CD4-positive, CD25-positive, alpha-beta regulatory T cell (primary cell): Measurements from ENCODE around the gene KLHL21. TPM values are rescaled to one million over a fixed set of nuclear protein-coding genes. Genes with fewer than 3 reads are reported as not detected.

Source experiments
- ATAC-seq, 2 donors: fragments of 150-1000 bp; cut with Tn5 transposase; one replicate each; pipeline ENCODE4 v1.10.0; 2021; ENCODE audit warnings: low read depth in 2 of 2, moderate number of reproducible peaks in 2 of 2, moderate library complexity in 1 of 2
- DNase-seq, 3 donors: peaks; one replicate each; pipeline versions ENCODE4 v3.0.0 to v3.0.0-alpha.2; 2012 to 2022; ENCODE audit warnings: mixed read lengths in 1 of 3
- H3K27ac ChIP-seq: one replicate; pipeline ENCODE4 v1.7.0; 2013; ENCODE audit warnings: mild to moderate bottlenecking, low read length; ENCODE audit not compliant: insufficient read depth, poor library complexity, severe bottlenecking
- H3K27me3 ChIP-seq: one replicate; pipeline ENCODE4 v1.7.0; 2013; ENCODE audit warnings: low read length; ENCODE audit not compliant: control insufficient read depth, insufficient read depth
- H3K36me3 ChIP-seq: one replicate; pipeline ENCODE4 v1.7.0; 2013; ENCODE audit warnings: mild to moderate bottlenecking, low read length, moderate library complexity; ENCODE audit not compliant: control insufficient read depth, insufficient read depth
- H3K4me1 ChIP-seq: 2 replicates; pipeline ENCODE4 v1.7.0; 2013; ENCODE audit warnings: mild to moderate bottlenecking, low read length; ENCODE audit not compliant: insufficient read depth, control insufficient read depth, poor library complexity, severe bottlenecking
- H3K4me3 ChIP-seq: one replicate; pipeline ENCODE4 v1.7.0; 2013; ENCODE audit warnings: low read depth, mild to moderate bottlenecking, low read length, moderate library complexity
- H3K9me3 ChIP-seq, 2 experiments: 1 replicate in 1 of 2; 2 replicates in 1 of 2; pipeline ENCODE4 v1.7.0; 2013; ENCODE audit warnings: low read length in 2 of 2, mild to moderate bottlenecking in 1 of 2, moderate library complexity in 1 of 2; ENCODE audit not compliant: control insufficient read depth in 2 of 2
- H3K27ac Mint-ChIP-seq, 3 donors: one replicate each; pipeline ENCODE4 v1.8.0; 2020 to 2022; ENCODE audit warnings: mild to moderate bottlenecking in 3 of 3, mixed read lengths in 3 of 3, moderate library complexity in 2 of 3
- H3K27me3 Mint-ChIP-seq: one replicate; pipeline ENCODE4 v1.8.0; 2022; ENCODE audit warnings: mild to moderate bottlenecking, mixed read lengths
- H3K36me3 Mint-ChIP-seq: one replicate; pipeline ENCODE4 v1.8.0; 2020; ENCODE audit warnings: mixed read lengths
- H3K4me1 Mint-ChIP-seq, 4 donors: one replicate each; pipeline ENCODE4 v1.8.0; 2020 to 2022; ENCODE audit warnings: mixed read lengths in 4 of 4, mild to moderate bottlenecking in 1 of 4
- H3K4me3 Mint-ChIP-seq, 4 donors: one replicate each; pipeline ENCODE4 v1.8.0; 2020 to 2022; ENCODE audit warnings: mild to moderate bottlenecking in 4 of 4, mixed read lengths in 4 of 4, moderate library complexity in 3 of 4
- H3K9me3 Mint-ChIP-seq, 7 donors: one replicate each; pipeline ENCODE4 v1.8.0; 2020 to 2022; ENCODE audit warnings: mixed read lengths in 7 of 7, mild to moderate bottlenecking in 3 of 7, moderate library complexity in 2 of 7
- polyA plus RNA-seq, 4 donors: library from polyadenylated mRNA; unstranded; fragments of 300-500 nt; fragmentation: Illumina TruSeq; gene quantifications; one replicate each; pipeline ENCODE4 v1.2.3, GENCODE V29; 2021
- total RNA-seq: library from RNA; stranded (reverse); gene quantifications from one replicate; pipeline ENCODE4 v1.2.3, GENCODE V29; 2022

The KLHL21 gene
- total and polyA plus RNA-seq, 5 donors from 2014 or later = 16.7 to 46.6 (median 29.1) TPM

- Mint-ChIP-seq H3K4me3 (peak overlapping the region; percentile 94 to 99 (median 94)), H3K9me3 (no peaks in the 10 kb centered on the region), H3K36me3 (peaks cover 3% of the 10 kb centered on the region), H3K27me3 (no peaks in the 10 kb centered on the region), H3K27ac (peak overlapping the region; percentile 76 to 96 (median 95)), H3K4me1 (peaks cover 0 to 33% (median 20%) of the 10 kb centered on the region in 4 donors)
- Histone ChIP-seq H3K4me1 (peaks cover 16% of the 10 kb centered on the region), H3K27me3 (no peaks in the 10 kb centered on the region), H3K36me3 (no peaks in the 10 kb centered on the region), H3K9me3 (no peaks in the 10 kb centered on the region), H3K4me3 (peak overlapping the region; percentile 79), H3K27ac (peak overlapping the region; percentile 71)
- DNase-seq = peak in 1 of 3 donors; percentile 8
- no peak for ATAC-seq
Measured at GRCh38 chr1:6612641-6613360, 10.1 kb upstream of the KLHL21 start.

DNA sequence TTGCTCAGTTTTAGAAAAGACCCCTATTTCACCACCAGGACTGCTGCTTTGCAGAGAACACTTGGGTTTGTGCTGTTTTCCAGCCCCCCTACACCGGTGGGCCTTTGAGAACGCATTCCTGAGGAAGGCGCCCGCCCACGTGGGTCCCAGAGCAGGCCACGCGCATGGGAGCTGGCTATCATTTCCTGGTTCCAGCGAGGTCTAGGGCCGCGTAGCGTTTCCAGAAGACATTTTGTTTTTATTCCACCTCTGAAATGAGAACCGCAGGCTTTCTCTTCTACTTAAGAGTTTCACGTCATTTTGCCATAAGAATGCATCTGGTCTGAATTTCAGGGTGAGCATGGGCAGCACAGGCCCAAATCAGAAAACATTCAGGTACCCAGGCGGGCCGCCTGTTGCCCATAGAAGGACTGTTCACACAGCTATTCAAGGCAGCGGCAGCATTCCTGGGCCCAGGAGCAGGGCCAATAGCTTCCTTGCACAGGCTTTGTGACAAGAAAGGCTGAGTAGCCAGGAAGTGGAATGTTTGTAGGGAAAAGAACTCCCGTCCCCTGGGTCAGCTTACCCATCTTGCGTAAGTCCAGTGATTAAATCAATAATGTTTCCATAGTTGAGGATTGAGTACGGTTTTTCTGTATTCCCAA is 1.4 kb upstream of the KLHL21 start:
- peak overlapping the region; percentile 95 to 96 (median 96) for H3K27ac Mint-ChIP-seq
- H3K27me3 ChIP-seq = no peaks in the 10 kb centered on the region
- peak overlapping the region; percentile 83 for H3K4me3 ChIP-seq
- no peaks in the 10 kb centered on the region for H3K9me3 Mint-ChIP-seq
- DNase-seq (peak in 1 of 3 donors; percentile 10), ATAC-seq (no peak)
- peaks cover 30% of the 10 kb centered on the region for H3K4me1 ChIP-seq
- H3K9me3 ChIP-seq = no peaks in the 10 kb centered on the region
- H3K4me3 Mint-ChIP-seq = peak overlapping the region; percentile 90 to 98 (median 94)
- H3K36me3 Mint-ChIP-seq = no peaks in the 10 kb centered on the region
- H3K4me1 Mint-ChIP-seq = peaks cover 7 to 29% (median 15%) of the 10 kb centered on the region in 4 donors
- no peaks in the 10 kb centered on the region for H3K27me3 Mint-ChIP-seq
- H3K27ac ChIP-seq = peak overlapping the region; percentile 90
- no peaks in the 10 kb centered on the region for H3K36me3 ChIP-seq

DNA sequence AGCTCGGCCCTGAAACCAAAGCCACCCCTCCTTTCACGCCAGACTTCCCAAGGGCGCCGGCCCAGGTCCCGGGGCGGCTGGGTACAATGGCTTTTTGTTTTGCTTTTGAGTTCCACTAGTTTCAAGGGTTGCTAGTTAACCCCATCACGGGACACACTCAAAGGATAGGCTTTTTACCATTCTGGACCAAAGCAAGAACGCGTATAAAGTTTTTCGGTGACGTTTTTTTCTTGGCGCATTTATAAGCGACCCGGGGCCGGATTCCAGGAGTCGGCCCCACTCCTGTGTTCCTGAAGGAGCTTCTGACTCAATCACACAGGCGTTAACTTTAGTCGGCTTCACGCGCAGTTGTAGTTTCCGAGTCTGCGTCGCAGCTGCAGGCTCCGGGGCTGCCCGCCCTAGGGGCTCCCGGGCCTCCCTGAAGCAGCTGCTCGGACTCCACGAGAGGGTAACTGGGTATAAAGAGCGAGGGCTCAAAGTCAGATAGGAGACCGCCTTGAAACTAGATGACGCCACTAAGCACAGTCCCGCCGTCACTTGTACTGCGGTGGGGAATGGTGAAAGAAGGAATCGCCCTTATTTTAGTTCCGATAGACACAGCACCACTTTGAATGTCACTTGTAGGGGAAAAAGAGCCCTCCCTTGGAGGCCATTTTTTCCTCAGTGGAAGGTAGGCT is 707 bp upstream of the KLHL21 start:
- Mint-ChIP-seq H3K27me3 (no peaks in the 10 kb centered on the region), H3K4me1 (peaks cover 8 to 34% (median 16%) of the 10 kb centered on the region in 4 donors), H3K36me3 (no peaks in the 10 kb centered on the region), H3K9me3 (no peaks in the 10 kb centered on the region), H3K4me3 (peak overlapping the region; percentile 90 to 98 (median 94)), H3K27ac (peak overlapping the region; percentile 95 to 96 (median 96))
- peaks cover 37% of the 10 kb centered on the region for H3K4me1 ChIP-seq
- no peaks in the 10 kb centered on the region for H3K36me3 ChIP-seq
- DNase-seq (peak; percentile 38 to 73 (median 69)), ATAC-seq (peak; percentile 33 to 37)
- no peaks in the 10 kb centered on the region for H3K27me3 ChIP-seq
- H3K27ac ChIP-seq = peak overlapping the region; percentile 90
- peak overlapping the region; percentile 83 for H3K4me3 ChIP-seq
- H3K9me3 ChIP-seq = no peaks in the 10 kb centered on the region

DNA sequence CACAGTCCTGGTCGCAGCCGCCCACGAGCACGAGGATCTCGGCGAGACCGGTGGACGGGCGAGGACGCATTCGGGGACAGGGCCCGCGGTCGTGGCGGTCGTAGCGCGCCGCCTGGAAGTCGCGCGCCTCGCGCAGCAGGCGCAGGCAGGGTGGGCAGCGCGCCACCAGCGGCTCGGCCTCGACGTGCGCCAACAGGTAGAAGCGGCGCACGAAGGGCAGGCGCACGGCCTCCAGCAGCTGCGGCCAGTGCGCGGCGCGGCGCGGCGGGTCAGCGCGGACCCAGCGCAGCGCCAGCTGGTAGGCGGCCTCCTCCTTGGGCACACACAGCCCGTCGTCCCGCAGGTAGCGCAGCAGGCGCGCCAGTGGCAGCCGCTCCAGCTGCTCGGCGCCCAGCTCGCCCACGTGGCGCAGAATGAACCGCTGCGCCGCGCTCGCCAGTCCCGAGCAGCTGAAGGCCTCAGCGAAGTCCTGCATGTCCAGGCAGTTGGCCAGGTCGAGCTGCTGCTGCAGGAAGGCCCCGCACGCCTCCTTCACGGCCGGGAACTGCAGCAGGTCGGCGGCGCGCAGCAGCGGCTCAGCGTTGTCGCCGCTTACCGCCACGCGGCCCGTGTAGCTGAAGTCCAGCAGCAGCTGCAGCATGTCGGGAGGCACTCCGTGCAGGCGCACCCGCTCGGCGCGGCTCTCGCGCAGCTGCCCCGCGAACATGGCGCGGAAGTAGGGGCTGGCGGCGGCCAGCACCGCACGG is 573 bp downstream of the KLHL21 start:
- H3K4me3 ChIP-seq = peak overlapping the region; percentile 91
- Mint-ChIP-seq H3K4me1 (peaks cover 8 to 44% (median 16%) of the 10 kb centered on the region in 4 donors), H3K9me3 (no peaks in the 10 kb centered on the region), H3K36me3 (no peaks in the 10 kb centered on the region), H3K4me3 (peak overlapping the region; percentile 98), H3K27ac (peak overlapping the region in 2 of 3 donors; percentile 93 to 94), H3K27me3 (no peaks in the 10 kb centered on the region)
- H3K27me3 ChIP-seq = no peaks in the 10 kb centered on the region
- H3K4me1 ChIP-seq = peaks cover 50% of the 10 kb centered on the region
- H3K36me3 ChIP-seq = peaks cover 11% of the 10 kb centered on the region
- H3K9me3 ChIP-seq = no peaks in the 10 kb centered on the region
- ATAC-seq (peak; percentile 31 to 32), DNase-seq (peak; percentile 13 to 55 (median 26))
- H3K27ac ChIP-seq = peak overlapping the region; percentile 90

- peaks cover 19% of the 10 kb centered on the region for H3K36me3 ChIP-seq
- Mint-ChIP-seq H3K9me3 (no peaks in the 10 kb centered on the region), H3K36me3 (peaks cover 3% of the 10 kb centered on the region), H3K4me3 (peak overlapping the region; percentile 98), H3K4me1 (peaks cover 8 to 51% (median 16%) of the 10 kb centered on the region in 4 donors), H3K27ac (peak overlapping the region; percentile 93 to 96 (median 94)), H3K27me3 (peaks cover 3% of the 10 kb centered on the region)
- no peaks in the 10 kb centered on the region for H3K27me3 ChIP-seq
- H3K9me3 ChIP-seq = no peaks in the 10 kb centered on the region
- peak overlapping the region; percentile 90 for H3K27ac ChIP-seq
- ATAC-seq (peak; percentile 40 to 48), DNase-seq (peak; percentile 51 to 89 (median 55))
- H3K4me3 ChIP-seq = peak overlapping the region; percentile 91
- peaks cover 56% of the 10 kb centered on the region for H3K4me1 ChIP-seq
Measured at GRCh38 chr1:6601049-6601922, 1.4 kb downstream of the KLHL21 start.

DNA sequence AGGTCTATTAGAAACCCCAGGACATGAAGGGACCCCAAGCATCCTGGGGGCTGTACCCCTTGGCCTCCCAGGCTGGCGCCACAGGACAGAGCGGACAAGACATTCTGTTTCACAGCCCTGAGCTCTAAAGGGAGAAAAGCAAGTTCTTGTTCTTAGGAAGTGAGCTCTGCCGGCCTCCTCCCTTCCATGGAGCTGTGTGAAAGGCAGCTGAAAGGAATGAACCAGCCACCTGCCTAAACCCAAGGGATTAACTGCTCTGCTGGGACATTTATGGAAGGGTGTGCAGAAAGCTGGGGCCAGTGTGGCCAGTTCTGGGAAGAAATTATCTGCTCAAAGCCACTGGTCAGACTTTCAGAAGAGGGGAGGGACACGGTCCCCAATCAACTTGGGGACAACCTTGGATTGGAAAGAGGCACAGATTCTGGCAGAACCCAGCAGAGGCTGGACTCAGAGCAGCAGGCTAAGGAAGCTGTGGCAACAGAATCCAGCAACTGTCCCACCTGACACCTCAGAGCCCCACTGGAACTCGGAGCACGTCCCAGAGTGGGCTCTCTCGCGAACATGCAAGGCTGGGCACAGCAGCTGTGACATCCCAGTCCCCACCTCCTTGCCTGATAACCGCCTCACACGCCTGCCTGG is 2.1 kb downstream of the KLHL21 start:
- Histone ChIP-seq H3K27ac (peak overlapping the region; percentile 90), H3K4me1 (peaks cover 56% of the 10 kb centered on the region), H3K36me3 (peaks cover 26% of the 10 kb centered on the region), H3K27me3 (no peaks in the 10 kb centered on the region), H3K4me3 (peak overlapping the region; percentile 91), H3K9me3 (no peaks in the 10 kb centered on the region)
- no peak for DNase-seq
- Mint-ChIP-seq H3K27me3 (peaks cover 4% of the 10 kb centered on the region), H3K4me1 (peaks cover 8 to 59% (median 22%) of the 10 kb centered on the region in 4 donors), H3K27ac (peak overlapping the region; percentile 93 to 96 (median 94)), H3K9me3 (no peaks in the 10 kb centered on the region), H3K4me3 (peak overlapping the region; percentile 98), H3K36me3 (peaks cover 9% of the 10 kb centered on the region)
- ATAC-seq = no peak
